Measurements from ENCODE around the gene ATP10A.

Gene ATP10A

GRCh38 chr15:25797511-25797935, 65.6 kb downstream of the ATP10A start:
- no peak overlapping the region for H2AFZ ChIP-seq (ENCODE audit: low read length)
- H2BK5ac ChIP-seq (ENCODE audit: low read length), result no peak overlapping the region
- H2AK5ac ChIP-seq (ENCODE audit: low read depth, low read length), result peak overlapping the region; percentile 32
- H3K4ac ChIP-seq (ENCODE audit: low read length), result no peak overlapping the region
- no peak overlapping the region for H3K23ac ChIP-seq (ENCODE audit: low read depth, low read length, poor library complexity)
- no peak overlapping the region for H2BK120ac ChIP-seq (ENCODE audit: low read depth, low read length)
- H3K36me3 ChIP-seq (replicated peaks in 1 of 2; ENCODE audit: control insufficient read depth in 2 of 2, insufficient read depth in 2 of 2, low read length in 2 of 2), result no peaks in the 10 kb centered on the region
- H3K4me1 ChIP-seq (ENCODE audit: control insufficient read depth in 2 of 2, insufficient read depth in 1 of 2, low read depth in 1 of 2, low read length in 2 of 2), result peaks cover 0 to 4% of the 10 kb centered on the region in 2 donors
- H3K4me3 ChIP-seq (ENCODE audit: low read length in 2 of 2), result no peak overlapping the region
- no peak overlapping the region for H3K9ac ChIP-seq (ENCODE audit: low read depth, low read length, poor library complexity)
- no peak overlapping the region for H4K8ac ChIP-seq (ENCODE audit: low read depth, low read length)
- H4K91ac ChIP-seq (ENCODE audit: low read depth, low read length, poor library complexity), result no peak overlapping the region
- no peak for DNase-seq (ENCODE audit: low spot score)
- no peak overlapping the region for H3K4me2 ChIP-seq (ENCODE audit: insufficient read depth, low read length, poor library complexity, severe bottlenecking)
- H3K9me3 ChIP-seq (replicated peaks in 1 of 2; ENCODE audit: control insufficient read depth in 2 of 2, insufficient read depth in 1 of 2, low read depth in 1 of 2, low read length in 2 of 2), result no peaks in the 10 kb centered on the region
- H2BK15ac ChIP-seq (ENCODE audit: low read length), result no peak overlapping the region
- no CpG with 5 or more reads among the region's 8 CpGs for WGBS, 2 donors (ENCODE audit: extremely low coverage in 2 of 2, insufficient read length in 2 of 2, insufficient replicate concordance in 1 of 2)
- H3K27me3 ChIP-seq (ENCODE audit: control insufficient read depth in 3 of 3, insufficient read depth in 3 of 3, low read depth in 1 of 3, low read length in 3 of 3), result no peaks in the 10 kb centered on the region
- no peak overlapping the region for H2BK12ac ChIP-seq (ENCODE audit: low read length)
- no peak overlapping the region for H3K14ac ChIP-seq (ENCODE audit: low read length)
- no peaks in the 10 kb centered on the region for H3K79me1 ChIP-seq (ENCODE audit: low read depth, low read length)
- peak overlapping the region; percentile 68 for H3K18ac ChIP-seq (ENCODE audit: low read length)
- no peak overlapping the region for H3K27ac ChIP-seq (replicated peaks; ENCODE audit: low read length)

- no peak overlapping the region for H2AK5ac ChIP-seq (ENCODE audit: low read depth, low read length)
- no peak overlapping the region for H2BK120ac ChIP-seq (ENCODE audit: low read depth, low read length)
- H4K91ac ChIP-seq (ENCODE audit: low read depth, low read length, poor library complexity), result no peak overlapping the region
- H3K14ac ChIP-seq (ENCODE audit: low read length), result no peak overlapping the region
- H3K9me3 ChIP-seq (replicated peaks in 1 of 2; ENCODE audit: control insufficient read depth in 2 of 2, insufficient read depth in 1 of 2, low read depth in 1 of 2, low read length in 2 of 2), result no peaks in the 10 kb centered on the region
- H2BK15ac ChIP-seq (ENCODE audit: low read length), result no peak overlapping the region
- H4K8ac ChIP-seq (ENCODE audit: low read depth, low read length), result no peak overlapping the region
- no peak overlapping the region for H3K4me2 ChIP-seq (ENCODE audit: insufficient read depth, low read length, poor library complexity, severe bottlenecking)
- H3K9ac ChIP-seq (ENCODE audit: low read depth, low read length, poor library complexity), result no peak overlapping the region
- no peak overlapping the region for H3K23ac ChIP-seq (ENCODE audit: low read depth, low read length, poor library complexity)
- no peak overlapping the region for H2BK5ac ChIP-seq (ENCODE audit: low read length)
- H3K4me1 ChIP-seq (ENCODE audit: control insufficient read depth in 2 of 2, insufficient read depth in 1 of 2, low read depth in 1 of 2, low read length in 2 of 2), result peaks cover 0 to 4% of the 10 kb centered on the region in 2 donors
- H3K27me3 ChIP-seq (ENCODE audit: control insufficient read depth in 3 of 3, insufficient read depth in 3 of 3, low read depth in 1 of 3, low read length in 3 of 3), result no peaks in the 10 kb centered on the region
- no peak overlapping the region for H3K27ac ChIP-seq (replicated peaks; ENCODE audit: low read length)
- H2BK12ac ChIP-seq (ENCODE audit: low read length), result no peak overlapping the region
- H3K18ac ChIP-seq (ENCODE audit: low read length), result no peak overlapping the region
- no CpG with 5 or more reads among the region's 4 CpGs for WGBS, 2 donors (ENCODE audit: extremely low coverage in 2 of 2, insufficient read length in 2 of 2, insufficient replicate concordance in 1 of 2)
- H3K4me3 ChIP-seq (ENCODE audit: low read length in 2 of 2), result no peak overlapping the region
- H3K79me1 ChIP-seq (ENCODE audit: low read depth, low read length), result no peaks in the 10 kb centered on the region
- no peak overlapping the region for H3K4ac ChIP-seq (ENCODE audit: low read length)
- no peak for DNase-seq (ENCODE audit: low spot score)
- no peaks in the 10 kb centered on the region for H3K36me3 ChIP-seq (replicated peaks in 1 of 2; ENCODE audit: control insufficient read depth in 2 of 2, insufficient read depth in 2 of 2, low read length in 2 of 2)
- H2AFZ ChIP-seq (ENCODE audit: low read length), result no peak overlapping the region
Observed at GRCh38 chr15:25797035-25797434, 66.1 kb downstream of the ATP10A start.

- H4K8ac ChIP-seq (ENCODE audit: low read depth, low read length), result no peak overlapping the region
- H3K4me1 ChIP-seq (ENCODE audit: control insufficient read depth in 2 of 2, insufficient read depth in 1 of 2, low read depth in 1 of 2, low read length in 2 of 2), result peaks cover 0 to 4% of the 10 kb centered on the region in 2 donors
- H3K4ac ChIP-seq (ENCODE audit: low read length), result no peak overlapping the region
- H3K18ac ChIP-seq (ENCODE audit: low read length), result peak overlapping the region; percentile 41
- H2BK15ac ChIP-seq (ENCODE audit: low read length), result no peak overlapping the region
- H3K27me3 ChIP-seq (ENCODE audit: control insufficient read depth in 3 of 3, insufficient read depth in 3 of 3, low read depth in 1 of 3, low read length in 3 of 3), result no peaks in the 10 kb centered on the region
- no peak overlapping the region for H3K23ac ChIP-seq (ENCODE audit: low read depth, low read length, poor library complexity)
- H3K27ac ChIP-seq (replicated peaks; ENCODE audit: low read length), result no peak overlapping the region
- H3K14ac ChIP-seq (ENCODE audit: low read length), result peak overlapping the region; percentile 47
- H2BK12ac ChIP-seq (ENCODE audit: low read length), result no peak overlapping the region
- H3K9ac ChIP-seq (ENCODE audit: low read depth, low read length, poor library complexity), result no peak overlapping the region
- DNase-seq (ENCODE audit: low spot score), result no peak
- H2AFZ ChIP-seq (ENCODE audit: low read length), result no peak overlapping the region
- peak overlapping the region in 1 of 2 donors; percentile 53 for H3K4me3 ChIP-seq (ENCODE audit: low read length in 2 of 2)
- no peaks in the 10 kb centered on the region for H3K79me1 ChIP-seq (ENCODE audit: low read depth, low read length)
- H3K9me3 ChIP-seq (replicated peaks in 1 of 2; ENCODE audit: control insufficient read depth in 2 of 2, insufficient read depth in 1 of 2, low read depth in 1 of 2, low read length in 2 of 2), result no peaks in the 10 kb centered on the region
- H3K36me3 ChIP-seq (replicated peaks in 1 of 2; ENCODE audit: control insufficient read depth in 2 of 2, insufficient read depth in 2 of 2, low read length in 2 of 2), result no peaks in the 10 kb centered on the region
- no peak overlapping the region for H3K4me2 ChIP-seq (ENCODE audit: insufficient read depth, low read length, poor library complexity, severe bottlenecking)
- no peak overlapping the region for H2BK5ac ChIP-seq (ENCODE audit: low read length)
- H4K91ac ChIP-seq (ENCODE audit: low read depth, low read length, poor library complexity), result no peak overlapping the region
- no peak overlapping the region for H2BK120ac ChIP-seq (ENCODE audit: low read depth, low read length)
- H2AK5ac ChIP-seq (ENCODE audit: low read depth, low read length), result no peak overlapping the region
- WGBS, 2 donors (ENCODE audit: extremely low coverage in 2 of 2, insufficient read length in 2 of 2, insufficient replicate concordance in 1 of 2), result no CpG with 5 or more reads among the region's 7 CpGs
Observed at GRCh38 chr15:25796395-25796794, 66.7 kb downstream of the ATP10A start.

GRCh38 chr15:25795712-25796111, 67.4 kb downstream of the ATP10A start:
- Histone ChIP-seq H2AK5ac (ENCODE audit: low read depth, low read length) (no peak overlapping the region), H4K8ac (ENCODE audit: low read depth, low read length) (no peak overlapping the region), H3K79me1 (ENCODE audit: low read depth, low read length) (no peaks in the 10 kb centered on the region), H2BK5ac (ENCODE audit: low read length) (no peak overlapping the region), H2BK120ac (ENCODE audit: low read depth, low read length) (no peak overlapping the region), H3K36me3 (replicated peaks in 1 of 2; ENCODE audit: control insufficient read depth in 2 of 2, insufficient read depth in 2 of 2, low read length in 2 of 2) (no peaks in the 10 kb centered on the region), H3K4me3 (ENCODE audit: low read length in 2 of 2) (no peak overlapping the region), H3K18ac (ENCODE audit: low read length) (no peak overlapping the region), H3K27ac (replicated peaks; ENCODE audit: low read length) (no peak overlapping the region), H3K9me3 (replicated peaks in 1 of 2; ENCODE audit: control insufficient read depth in 2 of 2, insufficient read depth in 1 of 2, low read depth in 1 of 2, low read length in 2 of 2) (no peaks in the 10 kb centered on the region), H2BK12ac (ENCODE audit: low read length) (no peak overlapping the region), H3K14ac (ENCODE audit: low read length) (no peak overlapping the region), H3K27me3 (ENCODE audit: control insufficient read depth in 3 of 3, insufficient read depth in 3 of 3, low read depth in 1 of 3, low read length in 3 of 3) (no peaks in the 10 kb centered on the region), H2AFZ (ENCODE audit: low read length) (no peak overlapping the region), H4K91ac (ENCODE audit: low read depth, low read length, poor library complexity) (no peak overlapping the region), H3K9ac (ENCODE audit: low read depth, low read length, poor library complexity) (no peak overlapping the region), H3K4me1 (ENCODE audit: control insufficient read depth in 2 of 2, insufficient read depth in 1 of 2, low read depth in 1 of 2, low read length in 2 of 2) (peaks cover 0 to 4% of the 10 kb centered on the region in 2 donors), H3K4me2 (ENCODE audit: insufficient read depth, low read length, poor library complexity, severe bottlenecking) (no peak overlapping the region), H3K23ac (ENCODE audit: low read depth, low read length, poor library complexity) (no peak overlapping the region), H2BK15ac (ENCODE audit: low read length) (no peak overlapping the region), H3K4ac (ENCODE audit: low read length) (no peak overlapping the region)
- no peak for DNase-seq (ENCODE audit: low spot score)
- no CpG with 5 or more reads among the region's 6 CpGs for WGBS, 2 donors (ENCODE audit: extremely low coverage in 2 of 2, insufficient read length in 2 of 2, insufficient replicate concordance in 1 of 2)
